IPS-20b (cell line): ENCODE data around the gene KPNA4.
"Not testable (repeated sequence)": the region's sequence is repeated elsewhere in the genome, so short reads cannot be mapped to it uniquely, and the experiment has no call there.

Experiments
- H3K27ac ChIP-seq: one replicate; pipeline ENCODE4 v1.5.1; 2013; ENCODE audit warnings: low read length
- H3K27me3 ChIP-seq: 2 replicates; pipeline ENCODE4 v1.6.1; 2013; ENCODE audit warnings: mild to moderate bottlenecking, low read length, inconsistent platforms; ENCODE audit not compliant: insufficient read depth
- H3K36me3 ChIP-seq: 2 replicates; pipeline ENCODE4 v1.6.1; 2013; ENCODE audit warnings: low read depth, mild to moderate bottlenecking, inconsistent platforms, low read length, moderate library complexity; ENCODE audit not compliant: insufficient read depth
- H3K4me1 ChIP-seq: 2 replicates; pipeline ENCODE4 v1.6.1; 2013; ENCODE audit warnings: mild to moderate bottlenecking, control low read depth, inconsistent platforms, low read length, moderate library complexity; ENCODE audit not compliant: insufficient read depth
- H3K4me3 ChIP-seq: 2 replicates; pipeline ENCODE4 v1.5.1; 2013; ENCODE audit warnings: mild to moderate bottlenecking, low read length, inconsistent platforms
- H3K9ac ChIP-seq: 2 replicates; pipeline ENCODE4 v1.6.1; 2013; ENCODE audit warnings: low read depth, mild to moderate bottlenecking, inconsistent platforms, low read length, moderate library complexity
- H3K9me3 ChIP-seq: 2 replicates; pipeline ENCODE4 v1.6.1; 2013; ENCODE audit warnings: mild to moderate bottlenecking, low read depth, low read length, inconsistent platforms; ENCODE audit not compliant: insufficient read depth

The KPNA4 gene

DNA sequence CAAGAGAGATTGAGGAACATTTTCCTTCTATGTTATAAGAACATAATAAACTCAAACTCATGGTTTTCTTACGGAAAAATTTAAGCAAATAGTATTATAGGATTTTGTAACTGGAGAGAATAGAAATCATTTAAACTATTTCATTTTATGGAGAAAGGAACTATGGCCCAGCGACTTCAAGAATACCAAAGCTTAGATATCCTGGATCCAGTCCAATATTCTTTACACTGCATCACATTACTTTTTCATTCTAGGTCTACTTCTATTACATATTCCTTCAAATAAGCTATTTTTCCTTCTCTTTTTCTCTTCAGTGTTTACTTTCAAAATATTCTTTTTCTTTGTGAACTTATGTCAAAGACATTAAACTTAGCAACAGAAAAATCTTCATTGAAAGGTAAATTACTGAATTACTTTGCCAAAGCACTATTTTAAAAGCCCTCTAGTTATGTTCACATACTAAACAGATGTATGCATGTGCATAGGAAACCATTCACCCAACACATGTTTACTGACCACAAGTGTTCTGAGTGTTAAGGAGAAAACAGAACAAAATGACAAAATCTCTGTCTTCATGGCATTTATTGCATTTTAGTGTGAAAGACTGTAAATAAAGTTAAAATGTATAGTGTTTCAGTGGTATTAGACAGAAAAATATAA lies 20.4 kb downstream of the KPNA4 start:
- H3K9ac ChIP-seq, result no peak overlapping the region
- H3K4me1 ChIP-seq, result peaks cover 11% of the 10 kb centered on the region
- H3K27ac ChIP-seq, result no peak overlapping the region
- H3K27me3 ChIP-seq, result no peaks in the 10 kb centered on the region
- H3K36me3 ChIP-seq, result peaks cover 6% of the 10 kb centered on the region; the same call in 1 of the 2 replicates
- H3K4me3 ChIP-seq, result no peak overlapping the region
- peaks cover 7% of the 10 kb centered on the region; the same call in 1 of the 2 replicates for H3K9me3 ChIP-seq

DNA sequence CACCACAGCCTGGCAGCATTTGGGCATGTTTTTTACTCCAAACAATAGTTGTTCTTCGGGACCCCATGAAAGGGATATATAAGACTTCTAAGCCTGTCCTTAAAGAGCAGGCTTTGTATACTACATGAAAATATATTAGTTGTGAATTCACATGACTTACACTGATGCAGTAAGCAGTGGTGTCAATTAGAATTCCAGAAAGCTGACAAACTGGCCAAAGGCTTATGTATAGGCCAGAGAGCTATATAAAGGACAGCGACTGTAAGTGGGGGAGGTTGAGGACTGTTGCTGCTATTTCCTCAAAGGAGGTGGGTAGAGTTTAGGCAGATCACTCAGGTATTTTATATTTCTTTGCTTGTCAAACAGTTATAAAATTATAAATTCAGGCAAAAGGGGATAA lies 24.8 kb downstream of the KPNA4 start:
- Histone ChIP-seq H3K27ac (no peak overlapping the region), H3K36me3 (peaks cover 3% of the 10 kb centered on the region), H3K4me1 (peaks cover 11% of the 10 kb centered on the region), H3K4me3 (no peak overlapping the region), H3K9ac (no peak overlapping the region), H3K9me3 (no peaks in the 10 kb centered on the region), H3K27me3 (no peaks in the 10 kb centered on the region)

DNA sequence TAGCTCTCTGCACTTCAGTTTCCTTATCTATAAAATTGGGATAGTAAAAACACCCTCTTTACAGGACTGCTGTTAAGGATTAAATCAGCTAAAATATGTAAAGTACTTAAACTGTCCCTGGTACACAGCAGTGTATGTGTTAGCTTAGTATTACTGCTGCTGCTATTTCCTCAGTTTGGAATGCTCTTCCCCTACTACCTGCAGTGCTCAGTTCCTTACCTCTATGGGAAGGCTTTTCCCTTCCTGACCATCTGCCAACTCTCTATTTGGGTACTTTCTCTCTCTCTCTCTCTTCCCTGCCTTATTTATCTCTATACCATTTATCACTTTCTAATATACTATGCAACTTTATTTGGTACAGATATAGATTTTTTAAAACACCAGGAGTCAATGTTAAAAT lies 26.5 kb downstream of the KPNA4 start:
- Histone ChIP-seq H3K4me1 (peaks cover 11% of the 10 kb centered on the region), H3K27ac (no peak overlapping the region), H3K36me3 (peaks cover 19% of the 10 kb centered on the region), H3K9ac (no peak overlapping the region), H3K9me3 (no peaks in the 10 kb centered on the region), H3K27me3 (no peaks in the 10 kb centered on the region), H3K4me3 (no peak overlapping the region)

DNA sequence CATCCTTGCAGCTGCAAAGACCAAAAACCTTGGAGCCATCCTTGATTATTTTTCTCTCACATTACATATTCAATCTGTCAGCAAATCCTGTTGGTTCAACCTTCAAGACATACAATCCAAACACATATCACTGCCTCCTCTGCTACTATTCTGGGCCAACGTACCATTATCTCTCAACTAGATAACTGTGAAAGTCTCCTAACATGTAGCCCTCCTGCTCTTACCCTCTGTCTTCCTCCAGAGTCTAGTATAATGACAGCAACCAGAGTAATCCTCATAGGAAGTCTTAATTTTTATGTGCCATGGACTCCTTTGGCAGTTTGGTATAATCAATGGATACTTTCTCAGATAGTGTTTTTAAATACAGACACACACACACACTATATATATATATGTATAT lies 27.6 kb downstream of the KPNA4 start:
- Histone ChIP-seq H3K4me1 (peaks cover 11% of the 10 kb centered on the region), H3K9ac (no peak overlapping the region), H3K27ac (no peak overlapping the region), H3K9me3 (no peaks in the 10 kb centered on the region), H3K27me3 (no peaks in the 10 kb centered on the region), H3K36me3 (peaks cover 26% of the 10 kb centered on the region), H3K4me3 (no peak overlapping the region)

DNA sequence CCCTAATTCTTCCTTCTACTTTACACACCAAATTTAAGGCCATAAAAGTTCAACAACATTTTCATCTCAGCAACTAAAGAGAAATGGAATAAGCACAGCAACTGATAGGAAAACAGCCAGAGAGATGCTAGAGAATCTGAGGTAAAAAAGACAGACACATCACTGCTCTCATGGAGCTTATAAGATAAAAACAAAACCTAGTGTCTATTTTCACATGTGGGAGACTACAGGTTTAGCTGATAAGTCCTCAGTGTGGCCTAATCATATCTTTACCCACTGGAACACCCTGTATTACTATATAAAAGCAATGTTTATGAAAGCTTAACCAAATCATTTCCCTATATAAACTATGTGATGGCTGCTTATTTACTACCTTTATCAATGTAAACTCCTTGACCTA lies 33.0 kb downstream of the KPNA4 start:
- Histone ChIP-seq H3K9me3 (no peaks in the 10 kb centered on the region), H3K36me3 (peaks cover 76% of the 10 kb centered on the region), H3K4me1 (no peaks in the 10 kb centered on the region), H3K27me3 (no peaks in the 10 kb centered on the region), H3K27ac (no peak overlapping the region), H3K9ac (no peak overlapping the region), H3K4me3 (no peak overlapping the region)

DNA sequence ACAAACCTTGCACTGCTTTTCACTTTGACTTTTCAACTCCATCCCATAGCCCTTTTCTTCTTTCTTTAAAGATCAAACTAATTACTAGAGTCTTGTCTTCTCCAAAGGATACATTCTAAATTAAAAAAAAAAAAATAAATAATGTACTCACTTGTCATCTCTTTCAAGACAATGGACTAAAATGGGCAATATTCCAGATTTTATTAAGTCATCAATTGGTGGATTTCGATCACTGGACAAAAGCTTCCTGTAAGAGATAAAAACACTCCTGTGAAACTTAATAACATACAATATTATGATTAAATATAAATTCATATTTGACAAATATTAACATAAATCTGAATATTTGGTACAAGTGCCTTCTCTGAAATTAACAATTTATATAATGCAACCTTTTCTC lies 34.1 kb downstream of the KPNA4 start:
- Histone ChIP-seq H3K36me3 (peaks cover 86% of the 10 kb centered on the region), H3K27ac (no peak overlapping the region), H3K4me3 (no peak overlapping the region), H3K9me3 (no peaks in the 10 kb centered on the region), H3K27me3 (no peaks in the 10 kb centered on the region), H3K4me1 (no peaks in the 10 kb centered on the region), H3K9ac (no peak overlapping the region)

DNA sequence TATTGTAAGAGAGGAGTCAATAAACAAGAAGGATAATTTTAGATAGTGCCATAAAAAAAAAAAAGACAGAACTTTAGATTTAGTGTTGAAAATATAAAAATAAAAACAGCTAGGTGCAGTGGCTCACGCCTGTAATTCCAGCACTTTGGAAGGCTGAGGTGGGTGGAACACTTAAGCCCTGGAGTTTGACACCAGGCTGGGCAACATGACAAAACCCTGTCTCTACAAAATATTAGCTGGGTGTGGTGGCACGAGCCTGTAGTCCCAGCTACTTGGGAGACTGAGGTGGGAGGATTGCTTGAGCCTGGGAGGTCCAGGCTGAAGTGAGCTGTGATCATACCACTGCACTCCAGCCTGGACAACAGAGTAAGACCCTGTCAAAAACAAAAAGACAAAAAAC lies 49.0 kb downstream of the KPNA4 start:
- H3K9ac ChIP-seq, H3K9me3 ChIP-seq, H3K4me1 ChIP-seq, H3K4me3 ChIP-seq, H3K27ac ChIP-seq, H3K27me3 ChIP-seq: not testable (repeated sequence)
- H3K36me3 ChIP-seq, result peaks cover 92% of the 10 kb centered on the region

DNA sequence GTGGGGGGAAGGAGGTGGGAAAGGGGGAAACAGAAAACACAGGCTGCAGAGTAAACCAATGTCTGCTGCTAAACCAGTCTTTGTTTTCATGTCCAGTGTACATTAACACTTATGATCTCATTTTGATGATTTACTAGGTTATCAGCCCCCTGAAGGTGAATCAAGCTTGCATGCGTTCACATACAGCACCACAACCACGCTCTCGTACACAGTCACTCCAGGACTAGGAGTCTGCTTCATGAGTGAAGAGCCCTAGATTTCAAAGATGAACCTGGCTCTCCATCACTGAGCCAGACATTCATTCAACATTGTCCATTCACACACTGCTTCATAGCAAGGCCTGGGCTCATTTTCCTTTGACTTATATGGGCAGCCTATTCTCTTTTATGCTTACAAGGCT lies 64.0 kb downstream of the KPNA4 start:
- peaks cover 70% of the 10 kb centered on the region for H3K36me3 ChIP-seq
- H3K9ac ChIP-seq, result no peak overlapping the region

DNA sequence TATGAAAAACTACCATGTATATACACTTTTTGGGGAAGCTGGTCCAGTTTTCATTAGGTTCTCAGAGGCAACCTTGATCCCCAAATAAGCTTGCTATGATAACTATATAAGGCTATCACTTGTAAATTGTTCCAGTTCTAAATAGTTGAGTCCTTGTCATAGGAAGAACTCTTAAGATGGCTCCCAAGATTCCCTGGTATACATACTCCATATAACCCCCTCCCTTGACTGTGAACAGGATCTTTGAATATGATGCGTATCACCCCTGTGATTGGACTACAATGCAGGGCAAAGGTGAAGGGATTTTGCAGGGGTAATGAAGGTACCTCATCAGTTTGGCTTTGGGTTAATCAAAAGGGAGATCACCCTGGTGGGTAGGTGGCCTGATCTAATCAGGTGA lies 67.2 kb downstream of the KPNA4 start:
- Histone ChIP-seq H3K4me1 (no peaks in the 10 kb centered on the region), H3K27me3 (no peaks in the 10 kb centered on the region), H3K4me3 (no peak overlapping the region), H3K36me3 (peaks cover 40% of the 10 kb centered on the region), H3K9ac (no peak overlapping the region), H3K9me3 (no peaks in the 10 kb centered on the region), H3K27ac (no peak overlapping the region)

More for the DNA sequence above, 64.0 kb downstream of the KPNA4 start:
- no peaks in the 10 kb centered on the region for H3K4me1 ChIP-seq
- H3K9me3 ChIP-seq, result no peaks in the 10 kb centered on the region
- no peak overlapping the region for H3K4me3 ChIP-seq
- H3K27me3 ChIP-seq, result no peaks in the 10 kb centered on the region
- no peak overlapping the region for H3K27ac ChIP-seq

DNA sequence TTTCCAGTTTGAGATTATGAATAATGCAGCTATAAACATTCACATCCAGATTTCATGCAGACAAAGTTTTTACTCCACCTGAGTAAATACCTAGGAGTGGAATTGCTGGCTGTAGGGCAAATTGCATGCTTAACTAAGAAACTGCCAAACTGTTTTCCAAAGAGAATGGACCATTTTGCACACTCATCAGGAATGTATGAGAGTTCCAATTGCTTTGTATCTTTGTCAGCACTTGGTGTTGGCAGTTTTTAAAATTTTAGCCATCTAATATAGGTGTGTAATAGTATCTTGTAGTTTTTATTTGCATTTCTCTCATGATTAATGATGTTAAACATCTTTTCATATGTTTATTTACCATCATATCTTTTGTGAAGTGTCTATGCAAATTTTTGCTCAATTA lies 75.2 kb downstream of the KPNA4 start:
- Histone ChIP-seq H3K9me3 (no peaks in the 10 kb centered on the region), H3K4me3 (no peak overlapping the region), H3K27me3 (no peaks in the 10 kb centered on the region), H3K36me3 (no peaks in the 10 kb centered on the region), H3K27ac (no peak overlapping the region), H3K4me1 (no peaks in the 10 kb centered on the region), H3K9ac (no peak overlapping the region)

DNA sequence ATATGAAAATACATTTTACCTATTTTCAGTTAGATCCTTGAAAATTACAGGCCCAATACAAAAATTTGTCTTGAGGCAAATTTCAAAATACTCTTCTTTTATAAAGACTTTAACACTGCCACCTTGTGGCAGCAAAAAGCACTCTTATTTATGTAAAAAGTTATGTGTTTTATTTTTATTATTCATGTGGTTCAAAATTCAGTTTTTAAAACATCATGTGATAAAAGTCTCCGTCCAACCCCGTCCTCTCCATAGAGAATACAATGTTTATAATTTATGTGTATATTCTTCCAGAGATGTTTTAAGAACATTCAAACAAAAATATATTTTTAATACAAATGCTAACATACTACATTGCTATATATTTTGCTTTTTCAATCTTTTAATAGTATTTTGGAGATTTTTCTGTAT lies 78.9 kb downstream of the KPNA4 start:
- no peak overlapping the region for H3K9ac ChIP-seq
- no peaks in the 10 kb centered on the region for H3K4me1 ChIP-seq
- no peaks in the 10 kb centered on the region for H3K36me3 ChIP-seq
- no peak overlapping the region for H3K4me3 ChIP-seq
- no peaks in the 10 kb centered on the region for H3K9me3 ChIP-seq
- no peaks in the 10 kb centered on the region for H3K27me3 ChIP-seq
- no peak overlapping the region for H3K27ac ChIP-seq

DNA sequence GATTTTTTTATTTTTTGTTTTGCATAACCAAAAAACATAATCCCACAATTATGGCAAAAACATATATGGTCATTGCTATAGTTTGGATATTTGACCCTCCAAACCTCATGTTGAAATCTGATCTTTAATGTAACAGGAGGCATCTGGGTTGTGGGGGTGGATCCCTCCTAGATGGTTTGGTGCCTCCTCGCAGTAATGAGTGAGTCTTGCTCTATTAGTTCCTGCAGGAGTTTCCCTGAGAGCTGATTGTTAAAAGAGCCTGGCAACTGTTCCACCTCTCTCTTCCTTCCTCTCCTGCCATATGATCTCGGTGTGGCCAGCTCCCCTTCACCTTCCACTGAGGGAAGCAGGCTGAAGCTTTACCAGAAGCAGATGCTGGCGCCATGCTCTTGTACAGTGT lies 82.6 kb downstream of the KPNA4 start:
- Histone ChIP-seq H3K27ac (no peak overlapping the region), H3K9me3 (no peaks in the 10 kb centered on the region), H3K27me3 (no peaks in the 10 kb centered on the region), H3K4me3 (no peak overlapping the region), H3K9ac (no peak overlapping the region), H3K36me3 (no peaks in the 10 kb centered on the region), H3K4me1 (no peaks in the 10 kb centered on the region)
